Ishikawa (cell line): ENCODE data around the gene STON2.

ENCODE experiments used
- CREB1 ChIP-seq: IDR thresholded peaks from 2 replicates; pipeline ENCODE4 v1.6.1; 2012; ENCODE audit warnings: low read depth
- EGR1 ChIP-seq: IDR thresholded peaks from 2 replicates; pipeline ENCODE4 v1.6.1; 2012
- EP300 ChIP-seq: IDR thresholded peaks from 2 replicates; pipeline ENCODE4 v1.6.1; 2012; ENCODE audit warnings: borderline replicate concordance
- FOXM1 ChIP-seq: IDR thresholded peaks from 2 replicates; pipeline ENCODE4 v1.6.1; 2012; ENCODE audit warnings: low read depth, borderline replicate concordance
- NFIC ChIP-seq: IDR thresholded peaks from 2 replicates; pipeline ENCODE4 v1.6.1; 2012
- RAD21 ChIP-seq: IDR thresholded peaks from 2 replicates; pipeline ENCODE4 v1.6.1; 2012; ENCODE audit warnings: low read depth
- TAF1 ChIP-seq: IDR thresholded peaks from 2 replicates; pipeline ENCODE4 v1.6.1; 2012; ENCODE audit warnings: low read depth, mild to moderate bottlenecking
- TEAD4 ChIP-seq: IDR thresholded peaks from 2 replicates; pipeline ENCODE4 v1.6.1; 2012
- ZBTB7A ChIP-seq: IDR thresholded peaks from 2 replicates; pipeline ENCODE4 v1.6.1; 2012; ENCODE audit warnings: low read depth
- TF ChIP-seq, protein P1 (sequence below): IDR thresholded peaks from 2 replicates; pipeline ENCODE4 v1.6.1; 2012
- TF ChIP-seq, protein P2 (sequence below): IDR thresholded peaks from 2 replicates; pipeline ENCODE4 v1.6.1; 2012; ENCODE audit warnings: low read depth, mild to moderate bottlenecking
- TF ChIP-seq, protein P3 (sequence below): IDR thresholded peaks from 2 replicates; pipeline ENCODE4 v1.6.1; 2012

DNA sequence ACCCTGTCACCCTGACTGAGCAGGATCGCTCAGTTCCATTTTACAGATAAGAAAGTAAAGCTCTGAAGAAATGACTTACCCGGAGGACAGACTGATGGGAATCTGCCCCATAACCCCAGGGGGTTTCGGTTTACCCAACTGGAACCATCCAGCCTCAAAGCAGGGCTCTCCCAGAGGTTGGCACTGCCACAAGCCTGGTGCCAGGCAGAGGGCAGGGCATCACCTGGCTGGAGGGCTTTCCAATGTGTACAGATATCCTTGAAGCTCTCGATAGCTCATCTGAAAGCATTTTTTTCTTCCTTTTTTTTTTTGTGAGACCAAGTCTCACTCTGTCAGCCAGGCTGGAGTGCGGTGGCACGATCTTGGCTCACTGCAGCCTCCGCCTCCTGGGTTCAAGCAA, 33.2 kb downstream of the STON2 start:
- no peak for TF ChIP-seq EP300
- no peak for TF ChIP-seq EGR1
- TF ChIP-seq, protein P1, sequence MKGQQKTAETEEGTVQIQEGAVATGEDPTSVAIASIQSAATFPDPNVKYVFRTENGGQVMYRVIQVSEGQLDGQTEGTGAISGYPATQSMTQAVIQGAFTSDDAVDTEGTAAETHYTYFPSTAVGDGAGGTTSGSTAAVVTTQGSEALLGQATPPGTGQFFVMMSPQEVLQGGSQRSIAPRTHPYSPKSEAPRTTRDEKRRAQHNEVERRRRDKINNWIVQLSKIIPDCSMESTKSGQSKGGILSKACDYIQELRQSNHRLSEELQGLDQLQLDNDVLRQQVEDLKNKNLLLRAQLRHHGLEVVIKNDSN = no peak
- no peak for TF ChIP-seq TEAD4
- TF ChIP-seq TAF1 = no peak
- TF ChIP-seq NFIC = no peak
- TF ChIP-seq RAD21 = no peak
- no peak for TF ChIP-seq CREB1
- TF ChIP-seq FOXM1 = no peak
- TF ChIP-seq, protein P2, sequence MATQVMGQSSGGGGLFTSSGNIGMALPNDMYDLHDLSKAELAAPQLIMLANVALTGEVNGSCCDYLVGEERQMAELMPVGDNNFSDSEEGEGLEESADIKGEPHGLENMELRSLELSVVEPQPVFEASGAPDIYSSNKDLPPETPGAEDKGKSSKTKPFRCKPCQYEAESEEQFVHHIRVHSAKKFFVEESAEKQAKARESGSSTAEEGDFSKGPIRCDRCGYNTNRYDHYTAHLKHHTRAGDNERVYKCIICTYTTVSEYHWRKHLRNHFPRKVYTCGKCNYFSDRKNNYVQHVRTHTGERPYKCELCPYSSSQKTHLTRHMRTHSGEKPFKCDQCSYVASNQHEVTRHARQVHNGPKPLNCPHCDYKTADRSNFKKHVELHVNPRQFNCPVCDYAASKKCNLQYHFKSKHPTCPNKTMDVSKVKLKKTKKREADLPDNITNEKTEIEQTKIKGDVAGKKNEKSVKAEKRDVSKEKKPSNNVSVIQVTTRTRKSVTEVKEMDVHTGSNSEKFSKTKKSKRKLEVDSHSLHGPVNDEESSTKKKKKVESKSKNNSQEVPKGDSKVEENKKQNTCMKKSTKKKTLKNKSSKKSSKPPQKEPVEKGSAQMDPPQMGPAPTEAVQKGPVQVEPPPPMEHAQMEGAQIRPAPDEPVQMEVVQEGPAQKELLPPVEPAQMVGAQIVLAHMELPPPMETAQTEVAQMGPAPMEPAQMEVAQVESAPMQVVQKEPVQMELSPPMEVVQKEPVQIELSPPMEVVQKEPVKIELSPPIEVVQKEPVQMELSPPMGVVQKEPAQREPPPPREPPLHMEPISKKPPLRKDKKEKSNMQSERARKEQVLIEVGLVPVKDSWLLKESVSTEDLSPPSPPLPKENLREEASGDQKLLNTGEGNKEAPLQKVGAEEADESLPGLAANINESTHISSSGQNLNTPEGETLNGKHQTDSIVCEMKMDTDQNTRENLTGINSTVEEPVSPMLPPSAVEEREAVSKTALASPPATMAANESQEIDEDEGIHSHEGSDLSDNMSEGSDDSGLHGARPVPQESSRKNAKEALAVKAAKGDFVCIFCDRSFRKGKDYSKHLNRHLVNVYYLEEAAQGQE = no peak
- TF ChIP-seq ZBTB7A = no peak
- TF ChIP-seq, protein P3, sequence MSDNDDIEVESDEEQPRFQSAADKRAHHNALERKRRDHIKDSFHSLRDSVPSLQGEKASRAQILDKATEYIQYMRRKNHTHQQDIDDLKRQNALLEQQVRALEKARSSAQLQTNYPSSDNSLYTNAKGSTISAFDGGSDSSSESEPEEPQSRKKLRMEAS = no peak
